Astrocyte (in vitro differentiated cells and primary cell): ENCODE measurements around the gene SGO1. TPM values are rescaled to one million over a fixed set of nuclear protein-coding genes. Genes with fewer than 3 reads are reported as not detected.
"Not testable (repeated sequence)": the region's sequence is repeated elsewhere in the genome, so short reads cannot be mapped to it uniquely, and the experiment has no call there.

ENCODE experiments used
- DNase-seq: peaks from one replicate; pipeline ENCODE4 v3.0.0-alpha.2; 2010; ENCODE audit warnings: low read depth
- FAIRE-seq: peaks from 2 replicates; lab custom pipeline; 2011; peaks lifted over from hg19 to GRCh38; lab: Jason Lieb, UNC
- H2AFZ ChIP-seq: 2 replicates; pipeline ENCODE4 v1.6.0; 2012; ENCODE audit warnings: low read depth, low read length, inconsistent platforms
- H3K27ac ChIP-seq: 2 replicates; pipeline ENCODE4 v1.5.1; 2011; ENCODE audit warnings: low read depth, low read length, inconsistent platforms
- H3K27me3 ChIP-seq: 2 replicates; pipeline ENCODE4 v1.6.0; 2011; ENCODE audit warnings: low read length, inconsistent platforms; ENCODE audit not compliant: insufficient read depth
- H3K36me3 ChIP-seq: 2 replicates; pipeline ENCODE4 v1.5.1; 2011; ENCODE audit warnings: low read length, inconsistent platforms; ENCODE audit not compliant: insufficient read depth
- H3K4me1 ChIP-seq: 2 replicates; pipeline ENCODE4 v1.5.1; 2011; ENCODE audit warnings: low read length, inconsistent platforms; ENCODE audit not compliant: insufficient read depth
- H3K4me2 ChIP-seq: 2 replicates; pipeline ENCODE4 v1.6.0; 2012; ENCODE audit warnings: low read length, inconsistent platforms
- H3K4me3 ChIP-seq: 2 replicates; pipeline ENCODE4 v1.5.1; 2011; ENCODE audit warnings: low read depth, mild to moderate bottlenecking, low read length, inconsistent platforms; ENCODE audit not compliant: insufficient read depth
- H3K79me2 ChIP-seq: 2 replicates; pipeline ENCODE4 v1.6.0; 2012; ENCODE audit warnings: mild to moderate bottlenecking, low read length, inconsistent platforms; ENCODE audit not compliant: insufficient read depth
- H3K9ac ChIP-seq: 2 replicates; pipeline ENCODE4 v1.6.0; 2012; ENCODE audit warnings: mild to moderate bottlenecking, low read length, inconsistent platforms
- H3K9me3 ChIP-seq: 2 replicates; pipeline ENCODE4 v1.5.1; 2012; ENCODE audit warnings: low read depth, mild to moderate bottlenecking, low read length, inconsistent platforms; ENCODE audit not compliant: insufficient read depth
- H4K20me1 ChIP-seq: 2 replicates; pipeline ENCODE4 v1.6.0; 2012; ENCODE audit warnings: low read length, inconsistent platforms; ENCODE audit not compliant: insufficient read depth
- H3K27ac Mint-ChIP-seq: one replicate; pipeline ENCODE4 v1.8.0; 2021; ENCODE audit warnings: mild to moderate bottlenecking, mixed read lengths; ENCODE audit not compliant: unreplicated experiment
- H3K27me3 Mint-ChIP-seq: one replicate; pipeline ENCODE4 v1.8.0; 2021; ENCODE audit warnings: low read depth, mixed read lengths; ENCODE audit not compliant: unreplicated experiment
- H3K36me3 Mint-ChIP-seq: one replicate; pipeline ENCODE4 v1.8.0; 2021; ENCODE audit warnings: low read depth, mixed read lengths; ENCODE audit not compliant: unreplicated experiment
- H3K4me1 Mint-ChIP-seq: one replicate; pipeline ENCODE4 v1.8.0; 2021; ENCODE audit warnings: low read depth, mixed read lengths; ENCODE audit not compliant: unreplicated experiment
- H3K4me3 Mint-ChIP-seq: one replicate; pipeline ENCODE4 v1.8.0; 2021; ENCODE audit warnings: mild to moderate bottlenecking, moderate library complexity, mixed read lengths; ENCODE audit not compliant: unreplicated experiment
- H3K9me3 Mint-ChIP-seq: one replicate; pipeline ENCODE4 v1.8.0; 2021; ENCODE audit warnings: mild to moderate bottlenecking, mixed read lengths; ENCODE audit not compliant: unreplicated experiment
- EZH2 ChIP-seq: IDR thresholded peaks from 2 replicates; pipeline ENCODE4 v1.6.1; 2012; ENCODE audit warnings: mild to moderate bottlenecking, low read length, inconsistent platforms; ENCODE audit not compliant: insufficient read depth
- total RNA-seq: library from RNA; stranded (reverse); gene quantifications from 2 replicates; pipeline ENCODE4 v1.2.1, GENCODE V29; 2021
- TF ChIP-seq, protein P1 (sequence below): IDR thresholded peaks from 2 replicates; pipeline ENCODE4 v1.5.1; 2011; ENCODE audit warnings: low read depth, mild to moderate bottlenecking, inconsistent platforms, low read length, moderate library complexity; ENCODE audit not compliant: insufficient read depth

SGO1 gene
- total RNA-seq, 1 donor from 2014 or later: 3.0 TPM

DNA sequence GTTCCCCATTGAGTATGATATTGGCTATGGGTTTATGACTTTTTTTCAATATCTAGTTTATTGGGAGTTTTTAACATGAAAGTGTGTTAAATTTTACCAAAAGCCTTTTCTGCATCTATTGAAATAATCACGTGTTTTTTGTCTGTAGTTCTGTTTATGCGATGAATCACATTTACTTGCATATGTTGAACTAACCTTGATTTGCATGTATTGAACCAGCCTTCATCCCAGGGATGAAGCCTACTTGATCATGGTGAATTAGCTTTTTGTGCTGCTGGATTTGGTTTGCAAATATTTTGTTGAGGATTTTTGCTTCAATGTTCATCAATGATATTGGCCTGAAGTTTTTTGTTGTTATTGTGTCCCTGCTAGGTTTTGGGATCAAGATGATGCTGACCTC lies 21.9 kb upstream of the SGO1 start:
- H3K4me3 Mint-ChIP-seq, H3K4me1 Mint-ChIP-seq, H3K4me2 ChIP-seq: not testable (repeated sequence)

DNA sequence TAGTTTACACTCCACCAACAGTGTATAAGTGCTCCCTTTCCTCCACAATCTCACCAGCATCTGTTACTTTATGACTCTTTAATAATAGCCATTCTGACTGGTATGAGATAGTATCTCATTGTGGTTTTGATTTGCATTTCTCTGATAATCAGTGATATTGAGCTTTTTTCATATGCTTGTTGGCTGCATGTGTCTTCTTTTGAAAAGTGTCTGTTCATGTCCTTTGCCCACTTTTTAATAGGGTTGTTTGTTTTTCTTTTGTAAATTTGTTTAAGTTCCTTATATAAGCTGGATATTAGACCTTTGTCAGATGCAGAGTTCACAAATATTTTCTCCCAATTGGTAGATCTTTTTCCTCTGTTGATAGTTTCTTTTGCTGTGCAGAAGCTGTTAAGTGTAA lies 19.9 kb upstream of the SGO1 start:
- H3K79me2 ChIP-seq, H3K4me3 Mint-ChIP-seq, H3K9me3 Mint-ChIP-seq, H3K4me1 ChIP-seq, DNase-seq, H3K27ac Mint-ChIP-seq, H2AFZ ChIP-seq, H3K4me3 ChIP-seq, H3K36me3 ChIP-seq, H4K20me1 ChIP-seq, H3K9me3 ChIP-seq, H3K27me3 Mint-ChIP-seq, H3K4me1 Mint-ChIP-seq, H3K36me3 Mint-ChIP-seq, H3K27me3 ChIP-seq, H3K9ac ChIP-seq, FAIRE-seq, H3K4me2 ChIP-seq, H3K27ac ChIP-seq: not testable (repeated sequence)

More for the DNA sequence above, 21.9 kb upstream of the SGO1 start:
- H3K27ac Mint-ChIP-seq, H3K9ac ChIP-seq, FAIRE-seq, H3K4me3 ChIP-seq, H4K20me1 ChIP-seq, H3K27ac ChIP-seq, H3K79me2 ChIP-seq, H3K27me3 ChIP-seq, H3K36me3 Mint-ChIP-seq, H3K9me3 ChIP-seq, H3K27me3 Mint-ChIP-seq, DNase-seq, H2AFZ ChIP-seq, H3K36me3 ChIP-seq, H3K4me1 ChIP-seq, H3K9me3 Mint-ChIP-seq: not testable (repeated sequence)

DNA sequence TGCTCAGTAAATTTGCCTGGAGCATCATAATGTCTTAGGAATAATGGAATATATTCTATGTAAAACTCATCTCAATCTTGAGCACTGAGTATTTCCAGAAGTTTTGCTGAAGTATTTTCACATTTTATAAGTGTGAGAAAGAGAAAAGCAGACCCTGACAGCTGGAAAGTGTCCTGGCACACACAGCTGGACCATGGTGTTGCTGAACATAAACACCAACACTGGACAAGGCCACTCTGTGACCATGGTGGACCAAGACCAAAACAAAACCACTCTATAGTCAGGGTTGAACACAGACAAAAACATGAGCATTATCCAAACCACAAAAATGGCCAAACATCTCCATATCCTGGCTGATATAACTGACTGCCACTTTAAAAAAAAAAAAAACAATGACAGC lies 15.1 kb upstream of the SGO1 start:
- H3K79me2 ChIP-seq: no peaks in the 10 kb centered on the region
- no peaks in the 10 kb centered on the region for H3K27me3 ChIP-seq
- Mint-ChIP-seq H3K27ac (no peak overlapping the region), H3K36me3 (no peaks in the 10 kb centered on the region), H3K4me3 (no peak overlapping the region), H3K27me3 (no peaks in the 10 kb centered on the region), H3K4me1 (no peaks in the 10 kb centered on the region), H3K9me3 (peaks cover 2% of the 10 kb centered on the region)
- DNase-seq: no peak
- FAIRE-seq: no peak
- H3K4me3 ChIP-seq: no peak overlapping the region
- no peaks in the 10 kb centered on the region for H3K9me3 ChIP-seq
- no peaks in the 10 kb centered on the region for H4K20me1 ChIP-seq
- TF ChIP-seq, protein P1, sequence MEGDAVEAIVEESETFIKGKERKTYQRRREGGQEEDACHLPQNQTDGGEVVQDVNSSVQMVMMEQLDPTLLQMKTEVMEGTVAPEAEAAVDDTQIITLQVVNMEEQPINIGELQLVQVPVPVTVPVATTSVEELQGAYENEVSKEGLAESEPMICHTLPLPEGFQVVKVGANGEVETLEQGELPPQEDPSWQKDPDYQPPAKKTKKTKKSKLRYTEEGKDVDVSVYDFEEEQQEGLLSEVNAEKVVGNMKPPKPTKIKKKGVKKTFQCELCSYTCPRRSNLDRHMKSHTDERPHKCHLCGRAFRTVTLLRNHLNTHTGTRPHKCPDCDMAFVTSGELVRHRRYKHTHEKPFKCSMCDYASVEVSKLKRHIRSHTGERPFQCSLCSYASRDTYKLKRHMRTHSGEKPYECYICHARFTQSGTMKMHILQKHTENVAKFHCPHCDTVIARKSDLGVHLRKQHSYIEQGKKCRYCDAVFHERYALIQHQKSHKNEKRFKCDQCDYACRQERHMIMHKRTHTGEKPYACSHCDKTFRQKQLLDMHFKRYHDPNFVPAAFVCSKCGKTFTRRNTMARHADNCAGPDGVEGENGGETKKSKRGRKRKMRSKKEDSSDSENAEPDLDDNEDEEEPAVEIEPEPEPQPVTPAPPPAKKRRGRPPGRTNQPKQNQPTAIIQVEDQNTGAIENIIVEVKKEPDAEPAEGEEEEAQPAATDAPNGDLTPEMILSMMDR: no peak
- no peak for TF ChIP-seq EZH2
- no peak overlapping the region for H3K9ac ChIP-seq
- no peak overlapping the region for H2AFZ ChIP-seq
- no peak overlapping the region for H3K4me2 ChIP-seq
- no peaks in the 10 kb centered on the region for H3K4me1 ChIP-seq
- H3K27ac ChIP-seq: no peak overlapping the region
- H3K36me3 ChIP-seq: no peaks in the 10 kb centered on the region

DNA sequence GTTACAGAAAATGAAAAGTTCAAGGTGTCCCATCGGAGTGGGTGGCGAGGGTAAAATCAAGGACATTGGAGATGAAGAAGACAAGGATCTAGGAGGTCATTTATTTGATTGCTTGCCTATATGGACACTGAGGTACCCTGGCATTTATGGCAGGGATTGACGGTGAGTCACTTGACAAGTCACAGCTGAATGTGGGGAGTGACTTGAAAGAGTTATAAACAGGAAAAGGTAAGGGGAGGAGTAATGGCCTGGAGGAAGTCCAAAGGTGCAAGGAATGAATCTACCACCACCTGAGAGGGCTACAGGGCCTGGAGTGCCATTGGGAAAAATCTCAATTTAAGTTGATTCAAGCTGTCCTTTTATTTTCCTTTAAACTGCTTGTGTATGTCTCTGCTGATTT lies 11.8 kb upstream of the SGO1 start:
- Histone ChIP-seq H3K4me2 (no peak overlapping the region), H3K27me3 (no peaks in the 10 kb centered on the region), H3K27ac (no peak overlapping the region), H3K4me3 (no peak overlapping the region), H3K36me3 (no peaks in the 10 kb centered on the region), H3K4me1 (no peaks in the 10 kb centered on the region), H2AFZ (no peak overlapping the region), H3K9ac (no peak overlapping the region), H3K79me2 (no peaks in the 10 kb centered on the region), H3K9me3 (no peaks in the 10 kb centered on the region), H4K20me1 (no peaks in the 10 kb centered on the region)
- Mint-ChIP-seq H3K4me1 (no peaks in the 10 kb centered on the region), H3K27me3 (no peaks in the 10 kb centered on the region), H3K36me3 (no peaks in the 10 kb centered on the region), H3K4me3 (no peak overlapping the region), H3K9me3 (no peaks in the 10 kb centered on the region), H3K27ac (no peak overlapping the region)
- TF ChIP-seq, protein P1: no peak
- no peak for TF ChIP-seq EZH2
- no peak for FAIRE-seq
- DNase-seq: no peak
